Measurements from ENCODE around the gene TRMT2A. TPM values are rescaled to one million over a fixed set of nuclear protein-coding genes. Genes with fewer than 3 reads are reported as not detected.

The TRMT2A gene
- total and polyA plus RNA-seq, 10 of the 15 experiments (the other 5 are each of a cell fraction or from before 2014, with no cell fraction given), result 0.29 to 97.0 (median 57.9) TPM

DNA sequence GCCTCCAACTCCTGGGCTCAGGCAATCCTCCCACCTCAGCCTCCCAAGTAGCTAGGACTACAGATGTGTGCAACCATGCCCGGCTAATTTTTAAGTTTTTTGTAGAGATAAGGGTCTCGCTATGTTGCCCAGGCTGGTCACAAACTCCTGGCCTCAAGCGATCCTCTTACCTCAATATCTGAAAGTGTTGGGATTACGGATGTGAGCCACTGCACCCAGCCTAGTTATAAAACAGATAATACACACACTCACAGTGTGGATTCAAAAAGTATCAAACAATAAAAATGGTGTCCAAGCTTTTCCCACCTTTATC is 34.2 kb upstream of the TRMT2A start:
- no peaks in the 10 kb centered on the region for H4K20me1 ChIP-seq (ENCODE audit: control insufficient read depth, insufficient read depth)
- H3K79me2 ChIP-seq (ENCODE audit: control insufficient read depth, insufficient read depth, low read length), result no peaks in the 10 kb centered on the region
- DNase-seq (ENCODE audit: low read depth, low spot score), result no peak
- no peak overlapping the region for H3K4me2 ChIP-seq (ENCODE audit: control insufficient read depth, insufficient read depth)
- H3K36me3 ChIP-seq (ENCODE audit: control insufficient read depth in 2 of 2, insufficient read depth in 2 of 2, low read length in 1 of 2), result no peaks in the 10 kb centered on the region
- H3K27ac ChIP-seq (ENCODE audit: control insufficient read depth, insufficient read depth), result no peak overlapping the region
- ChIA-PET SMC1A (ENCODE audit: uncharacterized antibody, unreplicated experiment) (no interaction called here), CTCF (interaction anchor here (0.7 kb wide), 1 partner anchor 87 kb away, joined by 3 read pairs; no protein-coding TSS in a partner anchor), POLR2A (no interaction called here), RAD21 (ENCODE audit: unreplicated experiment) (no interaction called here)
- H3K4me1 ChIP-seq (ENCODE audit: control insufficient read depth, insufficient read depth, low read length), result peaks cover 4% of the 10 kb centered on the region; the same call in 1 of the 2 replicates
- TF ChIP-seq POLR2A (IDR thresholded peaks at IDR 0.05; ENCODE audit: low read depth, low read length), result no peak
- H3K4me3 ChIP-seq, result no peak overlapping the region
- WGBS (ENCODE audit: insufficient coverage, insufficient replicate concordance, low lambda C conversion rate, missing lambda C conversion rate), result 58% methylated on average over 4 of the region's 4 CpGs
- FAIRE-seq, result no peak
- no peak overlapping the region for H2AFZ ChIP-seq (ENCODE audit: control insufficient read depth, low read depth, low read length)
- no peaks in the 10 kb centered on the region for H3K9me3 ChIP-seq (replicated peaks; ENCODE audit: control insufficient read depth, insufficient read depth, low read length)
- in situ Hi-C loops (cut with MboI) (loop anchor here (10.0 kb wide), 2 partner anchors 114 to 144 kb away; partner anchors contain the start of gene RTN4R), intact Hi-C loops (cut with micrococcal nuclease; ENCODE audit: unreplicated experiment) (no loop called here)
- no TSS peak for BruUV-seq (replicated peaks)
- ATAC-seq, result no peak
- no peaks in the 10 kb centered on the region; a peak in 1 of 4 replicates for H3K27me3 ChIP-seq (replicated peaks in 1 of 2; ENCODE audit: control insufficient read depth in 2 of 2, insufficient read depth in 2 of 2, low read length in 1 of 2)
- no peak overlapping the region for H3K9ac ChIP-seq (ENCODE audit: control insufficient read depth, insufficient read depth, low read length)

DNA sequence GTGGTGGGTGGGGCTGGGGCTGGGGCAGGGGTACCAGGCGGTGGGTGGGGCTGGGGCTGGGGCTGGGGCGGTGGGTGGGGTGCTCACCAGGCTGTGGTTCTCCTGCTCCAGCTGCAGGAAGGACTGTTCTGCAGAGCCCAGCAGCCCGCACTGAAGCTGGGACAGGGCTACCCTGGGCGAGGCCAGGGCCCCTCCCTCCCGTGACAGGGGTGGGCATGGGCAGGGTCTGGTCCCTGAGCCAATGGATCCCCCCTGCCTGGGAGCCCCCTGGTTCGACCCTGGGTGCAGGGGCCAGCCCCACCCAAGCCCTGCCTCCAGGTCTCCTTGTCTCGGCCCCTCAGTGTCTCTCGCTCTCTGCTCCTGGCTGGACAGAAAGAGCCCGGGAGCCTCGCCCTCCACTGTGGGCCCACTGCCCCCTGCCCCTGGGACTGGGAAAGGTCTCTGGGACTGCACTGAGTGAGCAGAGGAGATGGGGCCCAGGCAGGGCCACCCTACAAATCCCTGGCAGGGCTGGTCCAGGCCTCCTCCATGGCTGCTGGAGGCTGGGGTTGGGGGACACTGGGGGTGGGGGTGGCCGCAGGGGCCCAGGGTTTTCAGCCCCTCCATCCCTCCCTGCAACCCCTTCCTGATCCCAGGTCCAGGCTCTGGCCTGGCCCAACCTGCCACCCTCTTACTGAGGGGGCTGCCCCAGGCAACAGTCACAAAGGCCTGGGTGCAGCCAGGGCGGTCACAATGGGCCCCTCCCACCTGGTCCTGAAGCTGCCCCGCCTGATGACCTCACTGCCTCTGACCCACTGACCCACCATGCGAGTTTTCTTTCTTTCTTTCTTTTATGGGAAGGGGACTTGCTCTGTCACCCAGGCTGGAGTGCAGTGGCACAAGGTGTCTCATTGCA is 33.6 kb upstream of the TRMT2A start, which contains the start of gene CCDC188:
Gene CCDC188, minus strand, starts transcription at position 675 of the 895 bp plus-strand sequence. Its CDS starts 69 bp downstream, at position 606.
- ChIA-PET POLR2A (no interaction called here), CTCF (interaction anchor here (0.7 kb wide), 1 partner anchor 87 kb away, joined by 3 read pairs; no protein-coding TSS in a partner anchor), SMC1A (ENCODE audit: uncharacterized antibody, unreplicated experiment) (no interaction called here), RAD21 (ENCODE audit: unreplicated experiment) (no interaction called here)
- Histone ChIP-seq H3K27ac (ENCODE audit: control insufficient read depth, insufficient read depth) (no peak within 1 kb of the TSS), H4K20me1 (ENCODE audit: control insufficient read depth, insufficient read depth) (no peaks in the 10 kb centered on the region), H3K79me2 (ENCODE audit: control insufficient read depth, insufficient read depth, low read length) (no peaks in the 10 kb centered on the region), H3K9ac (ENCODE audit: control insufficient read depth, insufficient read depth, low read length) (no peak within 1 kb of the TSS), H3K4me1 (ENCODE audit: control insufficient read depth, insufficient read depth, low read length) (peaks cover 4% of the 10 kb centered on the region; the same call in 1 of the 2 replicates), H3K9me3 (replicated peaks; ENCODE audit: control insufficient read depth, insufficient read depth, low read length) (no peaks in the 10 kb centered on the region), H3K4me3 (no peak within 1 kb of the TSS), H3K27me3 (replicated peaks in 1 of 2; ENCODE audit: control insufficient read depth in 2 of 2, insufficient read depth in 2 of 2, low read length in 1 of 2) (no peaks in the 10 kb centered on the region; a peak in 1 of 4 replicates), H2AFZ (ENCODE audit: control insufficient read depth, low read depth, low read length) (no peak within 1 kb of the TSS), H3K4me2 (ENCODE audit: control insufficient read depth, insufficient read depth) (no peak within 1 kb of the TSS), H3K36me3 (ENCODE audit: control insufficient read depth in 2 of 2, insufficient read depth in 2 of 2, low read length in 1 of 2) (no peaks in the 10 kb centered on the region)
- in situ Hi-C loops (cut with MboI) (loop anchor here (10.0 kb wide), 2 partner anchors 114 to 144 kb away; partner anchors contain the start of gene RTN4R), intact Hi-C loops (cut with micrococcal nuclease; ENCODE audit: unreplicated experiment) (no loop called here)
- DNase-seq (ENCODE audit: low read depth, low spot score) (no peak), FAIRE-seq (no peak), ATAC-seq (no peak)
- BruUV-seq (replicated peaks), result no TSS peak
- 37% methylated on average over 11 of the region's 14 CpGs for WGBS (ENCODE audit: insufficient coverage, insufficient replicate concordance, low lambda C conversion rate, missing lambda C conversion rate)
- TF ChIP-seq SMC3 (IDR thresholded peaks at IDR 0.05; ENCODE audit: borderline replicate concordance, low read length), result no peak
- no peak for TF ChIP-seq MEF2B (IDR thresholded peaks at IDR 0.05; ENCODE audit: partially characterized antibody, poor library complexity, severe bottlenecking)
- no peak for TF ChIP-seq PKNOX1 (IDR thresholded peaks at IDR 0.05)
- no peak for TF ChIP-seq TBL1XR1 (IDR thresholded peaks at IDR 0.05; ENCODE audit: low read depth, low read length)
- no peak for TF ChIP-seq MAX (IDR thresholded peaks at IDR 0.05; ENCODE audit: low read depth, low read length)

All from GM12878 (cell line).